K562 (cell line): ENCODE results near the gene DNAI7. TPM values are rescaled to one million over a fixed set of nuclear protein-coding genes. Genes with fewer than 3 reads are reported as not detected.
A peak's percentile ranks its signal among the peaks of the same experiment; 100 is the strongest.

Source experiments
- ATAC-seq: fragments of 200-7000 bp; cut with Tn5 transposase; 3 replicates; pipeline ENCODE4 v1.9.1; 2020; ENCODE audit warnings: moderate library complexity
- BruUV-seq: library from RNA; stranded (reverse); fragments of 400-500 nt; replicated peaks from 2 replicates; lab custom pipeline; 2021; lab: Mats Ljungman, UMichigan
- CTCF ChIA-PET: fragments of 300-600 bp; formaldehyde crosslinking; extraction: SDS; loops from one replicate; lab custom pipeline; 2021; ENCODE audit warnings: low intra/inter-chr PET ratio; lab: Yijun Ruan, JAX
- POLR2A ChIA-PET: fragments of 300-600, 350-650 bp; sonication (Branson Sonifier 250); formaldehyde crosslinking; extraction: SDS; loops from one replicate; lab custom pipeline; 2021; ENCODE audit warnings: antibody characterized with exemption, inconsistent platforms; lab: Yijun Ruan, JAX
- DNase-seq, 4 experiments: peaks; one replicate each; pipeline versions ENCODE4 v3.0.0 to v3.0.0-alpha.2; 2011 to 2018; ENCODE audit warnings: low spot score in 3 of 4, mixed read lengths in 3 of 4; ENCODE audit errors: extremely low read depth in 1 of 4
- FAIRE-seq: peaks from 2 replicates; lab custom pipeline; 2011; peaks lifted over from hg19 to GRCh38; lab: Jason Lieb, UNC
- H2AFZ ChIP-seq: 2 replicates; pipeline ENCODE4 v1.6.0; 2011; ENCODE audit warnings: low read depth, low read length, control low read depth, inconsistent platforms
- H3K27ac ChIP-seq: fragments of 200-600 bp; 3 replicates; pipeline ENCODE4 v1.8.0; 2011; ENCODE audit warnings: low read depth, mild to moderate bottlenecking, control low read depth, inconsistent platforms, low read length, moderate library complexity, mixed read lengths; ENCODE audit errors: extremely low read depth
- H3K27me3 ChIP-seq, 2 experiments: fragments of 300-600 bp in 1 of 2; 2 replicates in 1 of 2; 3 replicates in 1 of 2; pipeline versions ENCODE4 v1.6.0 to v1.8.0; 2011; ENCODE audit warnings: inconsistent platforms in 2 of 2, low read length in 2 of 2, mild to moderate bottlenecking in 1 of 2, mixed read lengths in 1 of 2, moderate library complexity in 1 of 2; ENCODE audit not compliant: control insufficient read depth in 2 of 2, insufficient read depth in 2 of 2
- H3K36me3 ChIP-seq: fragments of 300-600 bp; 3 replicates; pipeline ENCODE4 v1.8.0; 2011; ENCODE audit warnings: mild to moderate bottlenecking, low read length, inconsistent platforms; ENCODE audit not compliant: control insufficient read depth, insufficient read depth
- H3K4me1 ChIP-seq, 2 experiments: fragments of 200-600 bp in 1 of 2; replicated peaks in 1 of 2; 2 replicates in 1 of 2; 3 replicates in 1 of 2; pipeline versions ENCODE4 v1.5.1 to v1.8.0; 2011; ENCODE audit warnings: inconsistent platforms in 2 of 2, low read length in 2 of 2, mild to moderate bottlenecking in 1 of 2, mixed read lengths in 1 of 2, moderate library complexity in 1 of 2; ENCODE audit not compliant: control insufficient read depth in 2 of 2, insufficient read depth in 2 of 2
- H3K4me2 ChIP-seq: 2 replicates; pipeline ENCODE4 v1.6.1; 2011; ENCODE audit warnings: low read length, control low read depth, inconsistent platforms, mixed read lengths; ENCODE audit not compliant: insufficient read depth
- H3K4me3 ChIP-seq: fragments of 200-600 bp; sonication (generic), shearing (Covaris generic); 2 replicates; pipeline ENCODE4 v1.5.1; 2016; ENCODE audit warnings: control low read depth, inconsistent platforms
- H3K79me2 ChIP-seq: fragments of 200-600 bp; 3 replicates; pipeline ENCODE4 v1.8.0; 2011; ENCODE audit warnings: low read length, inconsistent platforms; ENCODE audit not compliant: control insufficient read depth, insufficient read depth
- H3K9ac ChIP-seq, 2 experiments: 2 replicates each; pipeline versions ENCODE4 v1.6.0 to v1.6.1; 2011; ENCODE audit warnings: low read depth in 2 of 2, low read length in 2 of 2, control low read depth in 1 of 2, inconsistent platforms in 1 of 2, mild to moderate bottlenecking in 1 of 2, mixed read lengths in 1 of 2; ENCODE audit not compliant: insufficient read depth in 1 of 2
- H3K9me1 ChIP-seq: one replicate; pipeline ENCODE4 v1.6.0; 2011; ENCODE audit warnings: inconsistent platforms, mild to moderate bottlenecking, low read length, moderate library complexity; ENCODE audit not compliant: control insufficient read depth, insufficient read depth
- H3K9me3 ChIP-seq: replicated peaks from 2 replicates; pipeline ENCODE4 v1.5.1; 2011; ENCODE audit warnings: low read depth, low read length, inconsistent platforms; ENCODE audit not compliant: control insufficient read depth, insufficient read depth
- H4K20me1 ChIP-seq: replicated peaks from 2 replicates; pipeline ENCODE4 v1.6.1; 2011; ENCODE audit warnings: low read length, inconsistent platforms, mixed read lengths; ENCODE audit not compliant: control insufficient read depth, insufficient read depth
- KLF16 ChIP-seq: IDR thresholded peaks from 2 replicates; pipeline ENCODE4 v1.6.1; 2016; ENCODE audit warnings: antibody characterized with exemption
- WGBS: fragments of 100-300 bp; shearing (Covaris generic); methylation state at CpG from one replicate; pipeline ENCODE4 v1.1.6; 2016; ENCODE audit warnings: low coverage, mixed read lengths; ENCODE audit not compliant: insufficient coverage; ENCODE audit errors: missing lambda C conversion rate; 5-methylcytosine and 5-hydroxymethylcytosine counted together
- in situ Hi-C: fragments of 300-500 bp; cut with MboI; formaldehyde crosslinking; loops from 4 replicates; pipeline ENCODE4 v1.15.0; 2018; ENCODE audit warnings: inconsistent platforms, mixed read lengths
- intact Hi-C: fragments of 100-400 bp; cut with micrococcal nuclease; formaldehyde crosslinking; loops from 2 replicates; pipeline ENCODE4 v1.14.2; 2022
- polyA plus RNA-seq, 8 experiments: library from polyadenylated mRNA; depleted of rRNA in 4 of 8; stranded (reverse) in 5 of 8; unstranded in 3 of 8; fragments of >200 nt; fragmentation: Nextera tagmentation in 2 of 8; fragmentation: Illumina TruSeq in 1 of 8; extraction: Ambion mirVana in 2 of 8; extraction: Trizol in 1 of 8; gene quantifications; 2 replicates each; pipeline versions ENCODE4 v1.2.1 to v1.2.3, GENCODE V29; 2011 to 2014; ENCODE audit warnings: inconsistent platforms in 1 of 8, missing spikeins in 1 of 8
- total RNA-seq, 7 experiments: library from RNA; depleted of rRNA in 6 of 7; stranded (reverse); fragments of >200 nt in 6 of 7; fragmentation: Illumina TruSeq in 2 of 7; extraction: Trizol in 2 of 7; gene quantifications; 2 replicates each; pipeline versions ENCODE4 v1.2.1 to v1.2.3, GENCODE V29; 2011 to 2021; ENCODE audit warnings: low replicate concordance in 1 of 7
- TF ChIP-seq, protein P1 (sequence below): sonication (generic); formaldehyde crosslinking; IDR thresholded peaks from 2 replicates; pipeline ENCODE4 v1.8.0; 2022; ENCODE audit warnings: missing genetic modification reagents, mild to moderate bottlenecking, borderline replicate concordance
- TF ChIP-seq, protein P2 (sequence below): fragments of 450-650 bp; formaldehyde crosslinking; IDR thresholded peaks from 2 replicates; pipeline ENCODE4 v1.4.0; 2020; ENCODE audit warnings: mild to moderate bottlenecking, moderate library complexity
- TF ChIP-seq, protein P3 (sequence below), 2 experiments: fragments of 450-650 bp; formaldehyde crosslinking in 1 of 2; IDR thresholded peaks; 2 replicates each; pipeline versions ENCODE4 v1.4.0 to v1.6.1; 2014 to 2020; ENCODE audit warnings: mild to moderate bottlenecking in 2 of 2, borderline replicate concordance in 1 of 2, low read depth in 1 of 2

Gene DNAI7
- total and polyA plus RNA-seq, 9 of the 15 experiments (the other 6 are each of a cell fraction or from before 2014, with no cell fraction given): 0.06 to 0.76 (median 0.17) TPM; not detected in 1

DNA sequence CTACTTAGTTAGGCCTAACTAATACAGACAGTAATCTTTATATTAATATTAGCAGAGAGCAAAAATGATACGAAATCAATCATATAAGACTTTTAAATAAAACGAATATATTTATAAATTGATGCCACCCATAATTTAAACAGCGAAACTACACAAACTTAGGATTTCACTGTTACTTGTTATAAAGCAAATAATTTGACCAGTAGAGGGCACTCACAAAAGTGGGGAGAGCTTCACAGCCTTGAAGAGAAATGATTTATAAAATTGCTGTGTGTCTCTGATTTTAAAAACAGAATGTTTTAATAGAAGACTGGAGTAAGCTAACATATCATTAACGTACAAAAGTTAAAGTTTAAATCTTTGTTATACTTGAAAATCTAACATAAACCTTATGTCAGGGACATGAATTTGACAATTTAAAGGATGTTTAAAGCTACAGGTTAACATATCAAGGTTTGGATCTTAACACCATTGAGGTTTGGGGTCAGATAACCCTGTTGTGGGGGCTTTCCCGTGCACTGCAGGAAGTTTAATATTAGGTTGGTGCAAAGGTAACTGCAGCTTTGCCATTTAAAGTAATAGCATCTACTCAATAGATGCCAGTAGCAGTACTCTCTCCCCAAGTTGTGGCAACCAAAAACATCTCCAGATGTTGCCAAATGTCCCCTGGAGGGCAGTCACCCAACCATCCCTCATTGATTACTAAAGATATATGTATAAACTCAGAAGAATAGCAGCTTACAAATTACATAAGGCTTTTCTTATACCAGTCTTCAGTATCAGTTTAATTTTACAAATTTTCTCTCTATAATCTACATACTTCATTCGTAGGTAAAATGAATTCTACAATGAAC lies 46.4 kb upstream of the DNAI7 start:
- intact Hi-C loops: no loop called here
- DNase-seq (peak in 2 of 4 experiments; percentile 12 to 34), FAIRE-seq (peak; percentile 48)
- peak; percentile 13; the same call in 1 of the 2 replicates for TF ChIP-seq KLF16
- TF ChIP-seq, protein P1, sequence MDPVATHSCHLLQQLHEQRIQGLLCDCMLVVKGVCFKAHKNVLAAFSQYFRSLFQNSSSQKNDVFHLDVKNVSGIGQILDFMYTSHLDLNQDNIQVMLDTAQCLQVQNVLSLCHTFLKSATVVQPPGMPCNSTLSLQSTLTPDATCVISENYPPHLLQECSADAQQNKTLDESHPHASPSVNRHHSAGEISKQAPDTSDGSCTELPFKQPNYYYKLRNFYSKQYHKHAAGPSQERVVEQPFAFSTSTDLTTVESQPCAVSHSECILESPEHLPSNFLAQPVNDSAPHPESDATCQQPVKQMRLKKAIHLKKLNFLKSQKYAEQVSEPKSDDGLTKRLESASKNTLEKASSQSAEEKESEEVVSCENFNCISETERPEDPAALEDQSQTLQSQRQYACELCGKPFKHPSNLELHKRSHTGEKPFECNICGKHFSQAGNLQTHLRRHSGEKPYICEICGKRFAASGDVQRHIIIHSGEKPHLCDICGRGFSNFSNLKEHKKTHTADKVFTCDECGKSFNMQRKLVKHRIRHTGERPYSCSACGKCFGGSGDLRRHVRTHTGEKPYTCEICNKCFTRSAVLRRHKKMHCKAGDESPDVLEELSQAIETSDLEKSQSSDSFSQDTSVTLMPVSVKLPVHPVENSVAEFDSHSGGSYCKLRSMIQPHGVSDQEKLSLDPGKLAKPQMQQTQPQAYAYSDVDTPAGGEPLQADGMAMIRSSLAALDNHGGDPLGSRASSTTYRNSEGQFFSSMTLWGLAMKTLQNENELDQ (CRISPR knock-in tag): no peak
- TF ChIP-seq, protein P2, sequence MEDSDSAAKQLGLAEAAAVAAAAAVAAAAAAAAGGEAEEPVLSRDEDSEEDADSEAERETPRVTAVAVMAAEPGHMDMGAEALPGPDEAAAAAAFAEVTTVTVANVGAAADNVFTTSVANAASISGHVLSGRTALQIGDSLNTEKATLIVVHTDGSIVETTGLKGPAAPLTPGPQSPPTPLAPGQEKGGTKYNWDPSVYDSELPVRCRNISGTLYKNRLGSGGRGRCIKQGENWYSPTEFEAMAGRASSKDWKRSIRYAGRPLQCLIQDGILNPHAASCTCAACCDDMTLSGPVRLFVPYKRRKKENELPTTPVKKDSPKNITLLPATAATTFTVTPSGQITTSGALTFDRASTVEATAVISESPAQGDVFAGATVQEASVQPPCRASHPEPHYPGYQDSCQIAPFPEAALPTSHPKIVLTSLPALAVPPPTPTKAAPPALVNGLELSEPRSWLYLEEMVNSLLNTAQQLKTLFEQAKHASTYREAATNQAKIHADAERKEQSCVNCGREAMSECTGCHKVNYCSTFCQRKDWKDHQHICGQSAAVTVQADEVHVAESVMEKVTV (CRISPR knock-in tag): peak; percentile 32; the same call in 1 of the 2 replicates
- TF ChIP-seq, protein P3, sequence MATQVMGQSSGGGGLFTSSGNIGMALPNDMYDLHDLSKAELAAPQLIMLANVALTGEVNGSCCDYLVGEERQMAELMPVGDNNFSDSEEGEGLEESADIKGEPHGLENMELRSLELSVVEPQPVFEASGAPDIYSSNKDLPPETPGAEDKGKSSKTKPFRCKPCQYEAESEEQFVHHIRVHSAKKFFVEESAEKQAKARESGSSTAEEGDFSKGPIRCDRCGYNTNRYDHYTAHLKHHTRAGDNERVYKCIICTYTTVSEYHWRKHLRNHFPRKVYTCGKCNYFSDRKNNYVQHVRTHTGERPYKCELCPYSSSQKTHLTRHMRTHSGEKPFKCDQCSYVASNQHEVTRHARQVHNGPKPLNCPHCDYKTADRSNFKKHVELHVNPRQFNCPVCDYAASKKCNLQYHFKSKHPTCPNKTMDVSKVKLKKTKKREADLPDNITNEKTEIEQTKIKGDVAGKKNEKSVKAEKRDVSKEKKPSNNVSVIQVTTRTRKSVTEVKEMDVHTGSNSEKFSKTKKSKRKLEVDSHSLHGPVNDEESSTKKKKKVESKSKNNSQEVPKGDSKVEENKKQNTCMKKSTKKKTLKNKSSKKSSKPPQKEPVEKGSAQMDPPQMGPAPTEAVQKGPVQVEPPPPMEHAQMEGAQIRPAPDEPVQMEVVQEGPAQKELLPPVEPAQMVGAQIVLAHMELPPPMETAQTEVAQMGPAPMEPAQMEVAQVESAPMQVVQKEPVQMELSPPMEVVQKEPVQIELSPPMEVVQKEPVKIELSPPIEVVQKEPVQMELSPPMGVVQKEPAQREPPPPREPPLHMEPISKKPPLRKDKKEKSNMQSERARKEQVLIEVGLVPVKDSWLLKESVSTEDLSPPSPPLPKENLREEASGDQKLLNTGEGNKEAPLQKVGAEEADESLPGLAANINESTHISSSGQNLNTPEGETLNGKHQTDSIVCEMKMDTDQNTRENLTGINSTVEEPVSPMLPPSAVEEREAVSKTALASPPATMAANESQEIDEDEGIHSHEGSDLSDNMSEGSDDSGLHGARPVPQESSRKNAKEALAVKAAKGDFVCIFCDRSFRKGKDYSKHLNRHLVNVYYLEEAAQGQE (IDR thresholded peaks at IDR 0.05; ENCODE audit: borderline replicate concordance): peak; percentile 45; the same call in 1 of the 2 replicates
- TF ChIP-seq, protein P3 (CRISPR knock-in tag; IDR thresholded peaks at IDR 0.05; ENCODE audit: low read depth): no peak

More for the DNA sequence above, 46.4 kb upstream of the DNAI7 start:
- Histone ChIP-seq H2AFZ (no peak overlapping the region), H3K4me1 (peaks cover 0 to 6% of the 10 kb centered on the region in 2 experiments; a peak in 3 of 5 replicates), H3K9me3 (no peaks in the 10 kb centered on the region), H3K9me1 (no peaks in the 10 kb centered on the region), H3K79me2 (peaks cover 13% of the 10 kb centered on the region; the same call in 2 of the 3 replicates), H3K36me3 (peaks cover 28% of the 10 kb centered on the region; the same call in 2 of the 3 replicates), H3K4me2 (no peak overlapping the region), H3K27me3 (no peaks in the 10 kb centered on the region), H3K27ac (no peak overlapping the region), H3K9ac (no peak overlapping the region), H3K4me3 (no peak overlapping the region), H4K20me1 (no peaks in the 10 kb centered on the region)
- BruUV-seq: no TSS peak
- in situ Hi-C loops: no loop called here
- 28% methylated on average over 6 of the region's 6 CpGs for WGBS
- CTCF ChIA-PET: interaction anchor here (0.5 to 1.2 kb wide), 2 partner anchors 146 to 326 kb away, joined by 3 read pairs; no protein-coding TSS in a partner anchor
- peak; percentile 67 for ATAC-seq
- POLR2A ChIA-PET: interaction anchor here (1.2 kb wide), 1 partner anchor 9 kb away, joined by 8 read pairs; the partner anchor contains the start of gene KRAS
